H1 (cell line): ENCODE measurements around the gene C1orf116. TPM values are rescaled to one million over a fixed set of nuclear protein-coding genes. Genes with fewer than 3 reads are reported as not detected.

Experiments used
- CTCF ChIA-PET: fragments of 300-600 bp; sonication (Branson Sonifier 250); formaldehyde crosslinking; loops from one replicate; lab custom pipeline; 2021; ENCODE audit not compliant: partially characterized antibody; lab: Charles Lee
- POLR2A ChIA-PET: fragments of 300-600 bp; sonication (Branson Sonifier 250); formaldehyde crosslinking; loops from one replicate; lab custom pipeline; 2021; ENCODE audit warnings: inconsistent platforms; ENCODE audit not compliant: partially characterized antibody; lab: Charles Lee
- DNase-seq, 2 experiments: peaks; one replicate each; pipeline versions ENCODE4 v3.0.0 to v3.0.0-alpha.2; 2010 to 2022; ENCODE audit warnings: low spot score in 2 of 2, low read depth in 1 of 2, mixed read lengths in 1 of 2
- FAIRE-seq: peaks from 2 replicates; lab custom pipeline; 2011; peaks lifted over from hg19 to GRCh38; lab: Jason Lieb, UNC
- H2AFZ ChIP-seq: 2 replicates; pipeline ENCODE4 v1.8.1; 2012; ENCODE audit warnings: low read length, inconsistent platforms
- H2AK5ac ChIP-seq: 2 replicates; pipeline ENCODE4 v1.6.1; 2013; ENCODE audit warnings: low read depth, low read length
- H2BK120ac ChIP-seq: replicated peaks from 2 replicates; pipeline ENCODE3; 2013; ENCODE audit warnings: low read depth, low read length, inconsistent platforms
- H2BK12ac ChIP-seq: 2 replicates; pipeline ENCODE4 v1.6.1; 2013; ENCODE audit warnings: low read depth, low read length
- H2BK15ac ChIP-seq: 2 replicates; pipeline ENCODE4 v1.6.1; 2013; ENCODE audit warnings: low read length
- H2BK20ac ChIP-seq: 2 replicates; pipeline ENCODE4 v1.6.1; 2013; ENCODE audit warnings: low read length
- H2BK5ac ChIP-seq: 2 replicates; pipeline ENCODE4 v1.6.1; 2013; ENCODE audit warnings: low read depth, low read length
- H3K14ac ChIP-seq: 2 replicates; pipeline ENCODE4 v1.6.1; 2013; ENCODE audit warnings: inconsistent platforms; ENCODE audit not compliant: insufficient read length
- H3K18ac ChIP-seq: 2 replicates; pipeline ENCODE4 v1.6.1; 2013; ENCODE audit warnings: low read length; ENCODE audit errors: extremely low read depth
- H3K23ac ChIP-seq: 2 replicates; pipeline ENCODE4 v1.6.1; 2013; ENCODE audit warnings: inconsistent platforms; ENCODE audit not compliant: insufficient read length
- H3K23me2 ChIP-seq: 2 replicates; pipeline ENCODE4 v1.6.1; 2013; ENCODE audit warnings: low read depth, low read length
- H3K27ac ChIP-seq: 2 replicates; pipeline ENCODE4 v1.6.1; 2011; ENCODE audit warnings: low read depth, low read length, inconsistent platforms
- H3K27me3 ChIP-seq, 4 experiments: replicated peaks in 1 of 4; 1 replicate in 1 of 4; 2 replicates in 3 of 4; pipeline versions ENCODE4 v1.6.1 to v1.8.1; 2011 to 2013; ENCODE audit warnings: low read length in 3 of 4, mild to moderate bottlenecking in 3 of 4, inconsistent platforms in 2 of 4, mixed read lengths in 2 of 4, moderate library complexity in 1 of 4; ENCODE audit not compliant: control insufficient read depth in 3 of 4, insufficient read depth in 3 of 4; ENCODE audit errors: extremely low read depth in 1 of 4
- H3K36me3 ChIP-seq, 4 experiments: 2 replicates each; pipeline versions ENCODE4 v1.6.1 to v1.8.1; 2011 to 2013; ENCODE audit warnings: mild to moderate bottlenecking in 4 of 4, low read length in 3 of 4, moderate library complexity in 2 of 4, control low read depth in 1 of 4, inconsistent platforms in 1 of 4; ENCODE audit not compliant: insufficient read depth in 4 of 4, control insufficient read depth in 2 of 4
- H3K4ac ChIP-seq: replicated peaks from 2 replicates; pipeline ENCODE3; 2013; ENCODE audit warnings: low read length, low read depth, mixed read lengths, inconsistent platforms; ENCODE audit not compliant: insufficient read length
- H3K4me1 ChIP-seq, 4 experiments: replicated peaks in 1 of 4; 1 replicate in 1 of 4; 2 replicates in 3 of 4; pipeline versions ENCODE4 v1.6.1 to v1.8.1; 2011 to 2013; ENCODE audit warnings: low read length in 3 of 4, inconsistent platforms in 2 of 4, mixed read lengths in 1 of 4; ENCODE audit not compliant: insufficient read depth in 4 of 4, control insufficient read depth in 3 of 4
- H3K4me2 ChIP-seq, 2 experiments: 2 replicates each; pipeline versions ENCODE4 v1.6.1 to v1.8.1; 2011 to 2013; ENCODE audit warnings: low read depth in 2 of 2, low read length in 2 of 2, control low read depth in 1 of 2, inconsistent platforms in 1 of 2, mild to moderate bottlenecking in 1 of 2; ENCODE audit not compliant: insufficient read depth in 1 of 2
- H3K4me3 ChIP-seq, 4 experiments: fragments of 200-600, 300-600 bp in 1 of 4; sonication (generic), shearing (Covaris generic), sonication (Bioruptor Twin) in 1 of 4; 2 replicates each; pipeline versions ENCODE4 v1.5.1 to v1.8.1; 2011 to 2016; ENCODE audit warnings: low read length in 4 of 4, low read depth in 3 of 4, control low read depth in 2 of 4, inconsistent platforms in 2 of 4, mild to moderate bottlenecking in 2 of 4, mixed read lengths in 1 of 4, moderate library complexity in 1 of 4; ENCODE audit not compliant: insufficient read depth in 2 of 4; ENCODE audit errors: extremely low read depth in 1 of 4
- H3K56ac ChIP-seq: replicated peaks from 2 replicates; pipeline ENCODE3; 2013; ENCODE audit warnings: low read depth, mild to moderate bottlenecking, mixed read lengths, low read length, inconsistent platforms; ENCODE audit not compliant: insufficient read length
- H3K79me1 ChIP-seq: 2 replicates; pipeline ENCODE4 v1.6.1; 2013; ENCODE audit warnings: low read depth, low read length, control low read depth
- H3K79me2 ChIP-seq, 2 experiments: 2 replicates each; pipeline versions ENCODE4 v1.6.1 to v1.8.1; 2012 to 2013; ENCODE audit warnings: low read length in 2 of 2, mild to moderate bottlenecking in 2 of 2, inconsistent platforms in 1 of 2; ENCODE audit not compliant: insufficient read depth in 2 of 2, control insufficient read depth in 1 of 2
- H3K9ac ChIP-seq, 4 experiments: replicated peaks in 1 of 4; 1 replicate in 1 of 4; 2 replicates in 3 of 4; pipeline versions ENCODE4 v1.6.1 to v1.8.1; 2011 to 2013; ENCODE audit warnings: low read depth in 3 of 4, low read length in 3 of 4, control low read depth in 2 of 4, mild to moderate bottlenecking in 2 of 4, moderate library complexity in 2 of 4, inconsistent platforms in 1 of 4; ENCODE audit errors: extremely low read depth in 1 of 4
- H3K9me3 ChIP-seq, 2 experiments: 2 replicates each; pipeline versions ENCODE4 v1.6.1 to v1.8.1; 2012 to 2013; ENCODE audit warnings: mild to moderate bottlenecking in 2 of 2, moderate library complexity in 2 of 2, control low read depth in 1 of 2, inconsistent platforms in 1 of 2, low read depth in 1 of 2, low read length in 1 of 2, mixed read lengths in 1 of 2; ENCODE audit not compliant: insufficient read depth in 2 of 2
- H4K20me1 ChIP-seq, 2 experiments: replicated peaks in 1 of 2; 2 replicates each; pipeline versions ENCODE3 to v1.8.1; 2011 to 2013; ENCODE audit warnings: inconsistent platforms in 2 of 2, low read length in 2 of 2, mild to moderate bottlenecking in 1 of 2; ENCODE audit not compliant: insufficient read depth in 2 of 2, control insufficient read depth in 1 of 2
- H4K5ac ChIP-seq: 2 replicates; pipeline ENCODE4 v1.6.1; 2013; ENCODE audit warnings: low read length, low read depth, mixed read lengths, inconsistent platforms; ENCODE audit not compliant: insufficient read length
- H4K8ac ChIP-seq: 2 replicates; pipeline ENCODE4 v1.8.0; 2013; ENCODE audit warnings: mild to moderate bottlenecking, moderate library complexity, low read length, inconsistent platforms; ENCODE audit not compliant: insufficient read depth; ENCODE audit errors: extremely low read depth
- H4K91ac ChIP-seq: replicated peaks from 2 replicates; pipeline ENCODE3; 2013; ENCODE audit warnings: low read length, mixed read lengths, inconsistent platforms; ENCODE audit not compliant: insufficient read length
- BCL11A ChIP-seq, 2 experiments: IDR thresholded peaks; one replicate each; pipeline ENCODE4 v1.6.1; 2011; ENCODE audit warnings: low read depth in 2 of 2, low read length in 2 of 2, mild to moderate bottlenecking in 2 of 2
- E2F6 ChIP-seq: IDR thresholded peaks from 2 replicates; pipeline ENCODE4 v1.6.1; 2012; ENCODE audit warnings: inconsistent platforms
- KDM5A ChIP-seq: fragments of 200-600 bp; IDR thresholded peaks from 2 replicates; pipeline ENCODE4 v1.7.1; 2012; ENCODE audit warnings: mild to moderate bottlenecking, low read length, inconsistent platforms, mixed read lengths
- MAFK ChIP-seq: IDR thresholded peaks from 2 replicates; pipeline ENCODE4 v1.6.1; 2012; ENCODE audit warnings: low read depth, mild to moderate bottlenecking, improper control_type of control experiment, low read length
- POLR2A ChIP-seq, 2 experiments: IDR thresholded peaks; 1 replicate in 1 of 2; 2 replicates in 1 of 2; pipeline ENCODE4 v1.6.1; 2011; ENCODE audit warnings: low read depth in 2 of 2, low read length in 2 of 2, mild to moderate bottlenecking in 2 of 2; ENCODE audit errors: control extremely low read depth in 1 of 2
- RAD21 ChIP-seq, 2 experiments: IDR thresholded peaks in 1 of 2; conservative IDR thresholded peaks in 1 of 2; 2 replicates each; pipeline ENCODE4 v1.6.1; 2011; ENCODE audit warnings: low read depth in 2 of 2, low read length in 2 of 2, improper control_type of control experiment in 1 of 2, inconsistent platforms in 1 of 2, mild to moderate bottlenecking in 1 of 2, moderate library complexity in 1 of 2
- SP1 ChIP-seq: IDR thresholded peaks from 2 replicates; pipeline ENCODE4 v1.6.1; 2011; ENCODE audit warnings: low read depth, low read length
- SRF ChIP-seq: IDR thresholded peaks from 2 replicates; pipeline ENCODE4 v1.6.1; 2011; ENCODE audit warnings: mild to moderate bottlenecking, low read depth, low read length, moderate library complexity
- USF2 ChIP-seq: IDR thresholded peaks from 2 replicates; pipeline ENCODE4 v1.6.1; 2011; ENCODE audit warnings: low read length, improper control_type of control experiment
- YY1 ChIP-seq: IDR thresholded peaks from 2 replicates; pipeline ENCODE4 v1.6.1; 2011; ENCODE audit warnings: low read depth, mild to moderate bottlenecking, low read length
- ZNF274 ChIP-seq: IDR thresholded peaks from 2 replicates; pipeline ENCODE4 v1.7.0; 2012; ENCODE audit warnings: low read length, borderline replicate concordance; ENCODE audit errors: extremely low read depth
- WGBS, 2 experiments: shearing (Covaris generic) in 1 of 2; methylation state at CpG; one replicate each; pipeline versions ENCODE4 v1.1.6 to v1.1.7; 2013 to 2015; ENCODE audit warnings: low lambda C conversion rate in 2 of 2, mixed read lengths in 2 of 2, inconsistent platforms in 1 of 2, low coverage in 1 of 2, missing lambda C conversion rate in 1 of 2; ENCODE audit not compliant: insufficient replicate concordance in 2 of 2, insufficient coverage in 1 of 2, insufficient read length in 1 of 2; ENCODE audit errors: extremely low coverage in 1 of 2, missing lambda C conversion rate in 1 of 2; 5-methylcytosine and 5-hydroxymethylcytosine counted together
- polyA plus RNA-seq, 7 experiments: library from polyadenylated mRNA; depleted of rRNA in 3 of 7; stranded (reverse) in 5 of 7; unstranded in 2 of 7; fragments of >200 nt in 5 of 7; fragments of 200-250 nt in 2 of 7; gene quantifications; 1 replicate in 5 of 7; 2 replicates in 1 of 7; 4 replicates in 1 of 7; pipeline versions ENCODE4 v1.2.1 to v1.2.3, GENCODE V29; 2011 to 2013; ENCODE audit warnings: missing spikeins in 2 of 7, mixed read lengths in 2 of 7
- total RNA-seq: library from RNA; stranded (reverse); fragmentation: NEBNext Ultra II Directional; extraction: Animal tissue kit (Norgen Biotek cat#: 25700); gene quantifications from 2 replicates; pipeline ENCODE4 v1.2.1, GENCODE V29; 2021

Gene C1orf116
- total and polyA plus RNA-seq, 2 of the 8 experiments (the other 6 are each of a cell fraction or from before 2014, with no cell fraction given), result 2.2 to 3.9 TPM

GRCh38 chr1:207028884-207029650 lies 3.5 kb downstream of the C1orf116 start:
- WGBS, 2 experiments, result 98% methylated on average over 2 of the region's 2 CpGs; no CpG with 5 or more reads in 1 of the 2 experiments
- Histone ChIP-seq H3K23ac (no peak overlapping the region), H4K20me1 (no peaks in the 10 kb centered on the region), H3K79me2 (no peaks in the 10 kb centered on the region), H3K4me2 (no peak overlapping the region), H4K91ac (no peak overlapping the region), H3K79me1 (no peaks in the 10 kb centered on the region), H2AFZ (no peak overlapping the region), H4K5ac (no peak overlapping the region), H3K36me3 (no peaks in the 10 kb centered on the region), H3K4ac (no peak overlapping the region), H3K27ac (no peak overlapping the region), H3K27me3 (no peaks in the 10 kb centered on the region), H3K23me2 (no peaks in the 10 kb centered on the region), H3K14ac (no peak overlapping the region), H3K18ac (no peak overlapping the region), H3K4me3 (no peak overlapping the region), H3K9me3 (no peaks in the 10 kb centered on the region), H4K8ac (no peak overlapping the region), H2BK12ac (no peak overlapping the region), H2BK15ac (no peak overlapping the region), H2BK120ac (no peak overlapping the region), H2AK5ac (no peak overlapping the region), H2BK20ac (no peak overlapping the region), H3K9ac (no peak overlapping the region), H3K56ac (no peak overlapping the region), H2BK5ac (no peak overlapping the region), H3K4me1 (peaks cover 7 to 21% (median 20%) of the 10 kb centered on the region in 4 experiments)
- FAIRE-seq (no peak), DNase-seq (no peak)
- POLR2A ChIA-PET, result interaction anchor here (1.6 kb wide), 1 partner anchor 7 kb away, joined by 3 read pairs; no protein-coding TSS in a partner anchor
- CTCF ChIA-PET, result interaction anchor here (0.6 to 6.1 kb wide), 5 partner anchors 18 to 104 kb away, joined by 3 to 40 read pairs (median 3); partner anchors contain the start of gene YOD1
- TF ChIP-seq SRF, result no peak
- TF ChIP-seq KDM5A, result no peak
- TF ChIP-seq E2F6, result no peak
- TF ChIP-seq POLR2A (IDR thresholded peaks at IDR 0.05; ENCODE audit: control extremely low read depth in 1 of 2, low read depth in 2 of 2, low read length in 2 of 2), result no peak
- no peak for TF ChIP-seq YY1
- no peak for TF ChIP-seq SP1
- no peak for TF ChIP-seq BCL11A (IDR thresholded peaks at IDR 0.05; ENCODE audit: low read depth in 2 of 2, low read length in 2 of 2)
- no peak for TF ChIP-seq USF2
- TF ChIP-seq MAFK, result no peak
- TF ChIP-seq RAD21 (IDR thresholded peaks at IDR 0.05 in 1 of 2, conservative IDR thresholded peaks at IDR 0.05 in 1 of 2; ENCODE audit: low read depth in 2 of 2, low read length in 2 of 2), result no peak
- no peak for TF ChIP-seq ZNF274
